ENCODE results near the gene CHST4.
A peak's percentile ranks its signal among the peaks of the same experiment; 100 is the strongest.

CHST4 gene

GRCh38 chr16:71480956-71481355, 45.3 kb upstream of the CHST4 start:
- H3K4me3 ChIP-seq (ENCODE audit: low read length) = no peak overlapping the region
- H3K27me3 ChIP-seq (replicated peaks; ENCODE audit: insufficient read depth, low read length) = no peaks in the 10 kb centered on the region
- no peak for DNase-seq
- H2AFZ ChIP-seq (ENCODE audit: low read length) = no peak overlapping the region
- no peaks in the 10 kb centered on the region for H4K20me1 ChIP-seq (ENCODE audit: insufficient read depth, low read length)
- H3K4me2 ChIP-seq (ENCODE audit: low read depth, low read length) = no peak overlapping the region
- no peak overlapping the region for H3K27ac ChIP-seq (ENCODE audit: low read length)
- TF ChIP-seq CTCF (IDR thresholded peaks at IDR 0.05; ENCODE audit: low read length) (no peak), EZH2phosphoT487 (IDR thresholded peaks at IDR 0.05; ENCODE audit: low read length) (no peak), EZH2 (optimal IDR thresholded peaks at IDR 0.05; ENCODE audit: low read depth, low read length) (no peak)
- H3K9ac ChIP-seq (ENCODE audit: low read length) = no peak overlapping the region
- H3K4me1 ChIP-seq (ENCODE audit: low read length) = peaks cover 9% of the 10 kb centered on the region; the same call in 1 of the 2 replicates
- H3K9me3 ChIP-seq (replicated peaks; ENCODE audit: insufficient read depth, low read length) = no peaks in the 10 kb centered on the region
- H3K9me2 ChIP-seq (replicated peaks; ENCODE audit: insufficient read depth, low read length) = no peaks in the 10 kb centered on the region
- peaks cover 8% of the 10 kb centered on the region; the same call in 1 of the 2 replicates for H3F3A ChIP-seq (ENCODE audit: insufficient read depth, low read length)
- no peaks in the 10 kb centered on the region for H3K79me2 ChIP-seq (ENCODE audit: low read length)
- no peaks in the 10 kb centered on the region for H3K36me3 ChIP-seq (replicated peaks; ENCODE audit: insufficient read depth, low read length)

GRCh38 chr16:71482569-71482968, 43.7 kb upstream of the CHST4 start:
- Histone ChIP-seq H3K9me2 (replicated peaks; ENCODE audit: insufficient read depth, low read length) (no peaks in the 10 kb centered on the region), H3K9ac (ENCODE audit: low read length) (no peak overlapping the region), H3F3A (ENCODE audit: insufficient read depth, low read length) (peaks cover 5% of the 10 kb centered on the region; the same call in 1 of the 2 replicates), H3K4me1 (ENCODE audit: low read length) (peaks cover 3% of the 10 kb centered on the region; the same call in 1 of the 2 replicates), H3K9me3 (replicated peaks; ENCODE audit: insufficient read depth, low read length) (no peaks in the 10 kb centered on the region), H3K4me2 (ENCODE audit: low read depth, low read length) (no peak overlapping the region), H3K27ac (ENCODE audit: low read length) (no peak overlapping the region), H3K4me3 (ENCODE audit: low read length) (no peak overlapping the region), H3K27me3 (replicated peaks; ENCODE audit: insufficient read depth, low read length) (no peaks in the 10 kb centered on the region), H3K36me3 (replicated peaks; ENCODE audit: insufficient read depth, low read length) (no peaks in the 10 kb centered on the region), H4K20me1 (ENCODE audit: insufficient read depth, low read length) (no peaks in the 10 kb centered on the region), H2AFZ (ENCODE audit: low read length) (no peak overlapping the region), H3K79me2 (ENCODE audit: low read length) (no peaks in the 10 kb centered on the region)
- no peak for DNase-seq
- TF ChIP-seq CTCF (IDR thresholded peaks at IDR 0.05; ENCODE audit: low read length) = no peak
- no peak for TF ChIP-seq EZH2phosphoT487 (IDR thresholded peaks at IDR 0.05; ENCODE audit: low read length)
- TF ChIP-seq EZH2 (optimal IDR thresholded peaks at IDR 0.05; ENCODE audit: low read depth, low read length) = no peak

- H3K9me2 ChIP-seq (replicated peaks; ENCODE audit: insufficient read depth, low read length) = no peaks in the 10 kb centered on the region
- no peaks in the 10 kb centered on the region for H3K9me3 ChIP-seq (replicated peaks; ENCODE audit: insufficient read depth, low read length)
- TF ChIP-seq CTCF (IDR thresholded peaks at IDR 0.05; ENCODE audit: low read length) (no peak), EZH2 (optimal IDR thresholded peaks at IDR 0.05; ENCODE audit: low read depth, low read length) (no peak), EZH2phosphoT487 (IDR thresholded peaks at IDR 0.05; ENCODE audit: low read length) (no peak)
- H3K4me1 ChIP-seq (ENCODE audit: low read length) = no peaks in the 10 kb centered on the region
- no peaks in the 10 kb centered on the region for H3K79me2 ChIP-seq (ENCODE audit: low read length)
- no peaks in the 10 kb centered on the region for H4K20me1 ChIP-seq (ENCODE audit: insufficient read depth, low read length)
- peak overlapping the region; percentile 79 for H3K4me2 ChIP-seq (ENCODE audit: low read depth, low read length)
- peaks cover 3% of the 10 kb centered on the region; the same call in 1 of the 2 replicates for H3F3A ChIP-seq (ENCODE audit: insufficient read depth, low read length)
- peak overlapping the region; percentile 93 for H2AFZ ChIP-seq (ENCODE audit: low read length)
- H3K36me3 ChIP-seq (replicated peaks; ENCODE audit: insufficient read depth, low read length) = no peaks in the 10 kb centered on the region
- peak overlapping the region; percentile 90 for H3K27ac ChIP-seq (ENCODE audit: low read length)
- H3K4me3 ChIP-seq (ENCODE audit: low read length) = peak overlapping the region; percentile 94
- peak; percentile 90 for DNase-seq
- peak overlapping the region; percentile 88 for H3K9ac ChIP-seq (ENCODE audit: low read length)
- no peaks in the 10 kb centered on the region for H3K27me3 ChIP-seq (replicated peaks; ENCODE audit: insufficient read depth, low read length)
Observed at GRCh38 chr16:71484006-71484893, 42.0 kb upstream of the CHST4 start.

Data from MM.1S (cell line).